Iris pigment epithelial cell (primary cell): ENCODE results near the gene KRTAP10-7.
"Not testable (repeated sequence)": the region's sequence is repeated elsewhere in the genome, so short reads cannot be mapped to it uniquely, and the experiment has no call there.

ENCODE experiments used
- DNase-seq: peaks from one replicate; pipeline ENCODE4 v3.0.0-alpha.2; 2011; ENCODE audit warnings: low read depth

Gene KRTAP10-7

DNA sequence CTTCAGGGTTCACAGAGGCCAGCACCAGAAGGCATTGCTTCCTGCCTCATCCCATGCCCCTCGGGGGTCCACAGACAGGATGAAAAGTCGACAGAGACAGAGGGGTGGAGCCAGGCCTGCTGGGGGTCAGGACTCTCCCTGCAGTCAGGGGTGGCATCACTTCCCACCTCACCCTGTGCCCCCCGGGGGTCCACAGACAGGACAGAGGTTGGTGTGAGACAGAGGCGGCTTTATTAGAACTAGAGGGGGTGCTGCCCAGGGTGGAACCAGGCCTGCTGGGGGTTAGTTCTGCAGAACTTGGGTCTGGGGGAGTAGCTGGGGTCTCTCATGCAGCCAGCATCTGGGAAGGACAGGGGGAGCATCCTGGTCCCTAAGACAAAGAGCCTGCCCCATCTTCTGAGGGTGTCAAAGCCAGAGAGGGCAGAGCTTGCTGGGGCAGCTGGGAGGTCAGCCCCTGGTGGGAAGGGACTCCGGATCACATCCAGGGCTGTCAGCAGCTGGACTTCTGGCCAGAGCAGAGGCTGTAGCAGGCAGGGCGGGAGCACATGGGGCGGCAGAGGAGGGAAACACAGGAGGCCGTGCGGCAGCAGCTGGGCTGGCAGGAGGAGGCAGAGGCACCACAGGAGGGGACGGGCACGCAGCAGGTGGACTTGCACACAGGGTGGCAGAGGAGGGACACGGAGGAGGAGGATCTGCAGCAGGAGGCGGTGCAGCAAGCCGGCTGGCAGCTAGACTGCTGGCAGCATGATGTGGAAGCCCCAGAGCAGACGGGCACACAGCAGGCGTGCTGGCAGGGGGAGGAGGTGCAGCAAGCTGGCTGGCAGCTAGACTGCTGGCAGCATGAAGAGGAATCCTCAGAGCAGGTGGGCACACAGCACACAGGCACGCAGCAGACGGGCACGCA is 9.2 kb upstream of the KRTAP10-7 start:
- DNase-seq, result not testable (repeated sequence)

DNA sequence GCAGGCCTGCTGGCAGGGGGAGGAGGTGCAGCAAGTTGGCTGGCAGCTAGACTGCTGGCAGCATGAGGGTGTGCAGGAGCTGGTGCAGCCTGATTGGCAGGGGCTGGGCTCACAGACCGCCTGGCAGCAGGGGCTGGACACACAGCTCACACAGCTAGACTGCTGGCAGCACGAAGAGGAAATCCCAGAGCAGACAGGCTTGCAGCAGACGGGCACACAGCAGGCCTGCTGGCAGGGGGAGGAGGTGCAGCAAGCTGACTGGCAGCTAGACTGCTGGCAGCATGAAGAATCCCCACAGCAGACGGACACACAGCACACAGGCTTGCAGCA is 8.6 kb upstream of the KRTAP10-7 start:
- DNase-seq, result not testable (repeated sequence)

DNA sequence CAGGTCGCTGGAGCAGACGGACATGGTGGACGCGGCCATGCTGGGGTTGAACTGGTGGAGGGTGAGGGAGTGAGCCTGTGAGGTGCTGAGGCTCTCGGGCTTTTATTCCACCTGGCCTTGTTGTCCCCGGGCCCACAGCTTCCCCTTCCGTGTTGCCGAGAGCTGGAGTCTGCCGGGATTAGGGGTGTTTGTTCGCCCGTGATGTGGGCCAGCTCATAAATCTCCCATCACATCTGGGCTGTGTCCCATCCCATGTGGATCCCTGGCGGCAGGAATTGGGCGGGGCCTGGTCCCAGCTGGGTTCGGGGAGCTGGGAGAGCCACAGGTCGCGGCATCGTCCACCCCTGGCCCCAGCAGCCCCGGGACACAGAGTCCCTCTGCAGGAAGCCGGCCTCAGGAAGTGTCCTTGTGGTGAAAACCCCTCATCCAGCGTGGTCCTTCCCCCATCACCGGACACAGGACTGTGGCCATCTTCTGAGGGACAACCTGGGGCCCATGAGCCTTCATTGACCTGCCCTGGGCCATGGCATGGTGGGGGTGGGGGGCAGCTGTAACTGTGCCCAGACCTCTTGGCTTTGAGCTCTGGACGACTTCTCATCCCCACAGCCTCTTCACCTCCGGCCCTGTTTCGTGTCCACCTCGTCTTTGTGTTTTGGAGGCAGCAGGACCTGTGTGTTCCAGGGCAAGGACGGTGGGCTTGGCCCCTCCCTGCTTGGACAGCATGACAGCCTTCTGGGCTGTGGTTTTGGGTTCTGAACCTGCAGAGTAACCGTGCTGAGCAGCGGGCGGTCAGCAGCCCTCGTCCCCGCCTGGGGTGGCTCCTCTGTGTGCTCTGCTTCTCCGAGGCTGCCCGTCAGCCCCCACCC is 7.7 kb upstream of the KRTAP10-7 start, which contains the start of gene KRTAP10-6:
Gene KRTAP10-6, minus strand, starts transcription at position 60 of the 866 bp plus-strand sequence. Its CDS starts 21 bp downstream, at position 39.
- DNase-seq, result no peak

DNA sequence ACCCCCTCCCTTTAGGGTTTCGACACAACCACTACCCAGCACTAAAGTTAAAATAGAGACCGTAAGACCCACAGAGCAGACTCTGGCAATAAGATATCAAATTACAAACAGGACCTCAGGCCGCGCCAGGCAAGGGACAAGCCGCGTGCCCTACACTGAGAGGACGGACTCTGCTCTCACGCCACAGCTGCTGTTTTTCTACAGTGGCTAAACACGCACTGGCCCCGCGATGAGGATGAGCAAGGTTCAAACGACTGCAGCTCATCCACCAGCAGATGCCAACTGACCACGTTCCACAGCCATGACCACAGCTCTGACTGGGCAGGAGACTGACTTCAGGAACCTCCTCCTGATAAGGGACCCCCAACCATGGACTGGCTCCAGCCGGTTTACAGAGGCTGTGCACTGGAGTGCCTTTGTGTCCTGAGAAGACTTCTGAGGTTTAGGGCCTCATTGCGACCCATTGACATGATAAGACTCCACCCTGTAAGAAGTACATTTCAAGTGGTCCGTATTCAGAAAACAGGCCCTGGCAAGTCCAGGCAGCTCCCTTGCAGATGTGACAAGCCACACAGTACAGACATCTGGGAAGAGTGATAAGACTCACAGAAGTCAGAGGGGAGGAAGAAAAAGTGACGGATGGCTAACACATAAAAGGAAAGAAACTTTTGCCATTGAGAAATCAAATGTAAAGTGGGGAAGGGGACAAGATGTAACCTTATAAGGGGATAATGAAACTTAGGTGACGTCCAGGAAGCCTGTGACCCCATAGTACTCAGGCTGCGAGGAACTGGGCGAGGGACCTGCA is 6.6 kb upstream of the KRTAP10-7 start:
- no peak for DNase-seq

DNA sequence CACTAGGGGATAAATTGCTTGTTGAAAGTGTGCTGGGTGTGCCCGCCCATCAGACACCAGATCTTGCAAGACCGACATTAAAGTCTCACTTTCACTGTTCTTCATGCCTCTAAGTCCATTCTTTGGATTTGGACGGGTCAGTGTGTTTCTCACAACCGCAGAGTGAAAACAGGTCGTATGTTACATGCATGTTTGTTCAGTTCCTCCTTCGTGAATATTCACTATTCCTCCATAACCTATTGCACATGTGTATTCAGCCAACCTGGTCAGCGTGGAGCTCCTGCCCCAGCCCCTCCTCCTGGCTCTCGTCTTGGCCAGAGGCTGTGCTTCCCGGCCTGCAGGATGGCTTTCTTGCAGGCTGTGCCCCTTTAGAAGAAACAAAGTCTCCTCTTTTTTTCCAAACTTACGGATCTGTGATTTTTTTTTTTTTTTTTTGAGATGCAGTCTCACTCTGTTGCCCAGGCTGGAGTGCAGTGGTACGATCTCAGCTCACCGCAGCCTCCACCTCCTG is 5.9 kb upstream of the KRTAP10-7 start:
- no peak for DNase-seq

DNA sequence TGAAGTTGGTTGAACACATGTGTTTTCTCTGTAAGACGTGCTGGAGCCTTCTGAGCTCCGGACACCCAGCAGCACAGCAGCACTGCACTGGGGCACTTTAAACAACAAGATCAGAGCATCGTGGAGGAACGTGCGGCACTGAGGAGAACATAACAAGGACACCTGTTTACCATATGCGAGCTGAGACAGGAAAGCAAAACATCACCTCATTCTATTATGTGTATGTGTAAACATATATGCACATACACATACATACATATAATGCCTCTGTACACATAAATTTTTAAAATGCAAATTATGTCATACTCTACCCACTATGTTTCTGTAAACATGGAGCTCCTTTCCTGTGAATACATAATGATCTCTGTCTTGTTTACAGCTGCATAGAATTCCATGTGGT is 4.9 kb upstream of the KRTAP10-7 start:
- no peak for DNase-seq

DNA sequence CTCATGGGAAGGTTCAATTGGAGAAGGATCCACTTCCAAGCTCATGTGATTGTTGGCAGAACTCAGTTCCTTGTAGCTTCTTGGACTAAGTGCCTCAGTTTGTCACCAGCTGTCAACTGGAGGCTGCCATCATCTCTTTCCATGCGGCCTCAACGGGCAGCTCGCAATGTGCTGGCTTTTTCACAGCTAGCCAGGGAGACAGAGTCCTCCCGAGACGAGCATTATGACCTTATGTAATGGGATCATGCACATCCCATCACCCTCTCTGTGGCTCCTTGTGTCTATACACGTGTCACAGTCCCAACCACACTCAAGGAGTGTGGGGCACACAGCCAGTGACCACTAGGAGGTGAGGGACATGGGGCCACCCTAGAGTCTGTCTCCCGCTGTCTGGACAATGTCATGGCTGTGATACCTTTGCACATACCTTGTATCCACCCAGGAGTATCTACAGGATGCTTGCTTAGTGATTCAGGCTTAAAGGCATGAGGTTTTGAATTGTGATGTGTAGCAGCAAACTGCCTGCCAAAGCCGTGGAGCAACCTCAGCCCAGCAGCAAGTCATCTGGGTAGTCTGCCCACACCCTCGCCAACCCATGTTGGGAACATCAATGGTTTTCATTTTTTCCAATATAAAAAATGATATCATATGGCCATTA is 4.2 kb upstream of the KRTAP10-7 start:
- DNase-seq, result peak; percentile 1

DNA sequence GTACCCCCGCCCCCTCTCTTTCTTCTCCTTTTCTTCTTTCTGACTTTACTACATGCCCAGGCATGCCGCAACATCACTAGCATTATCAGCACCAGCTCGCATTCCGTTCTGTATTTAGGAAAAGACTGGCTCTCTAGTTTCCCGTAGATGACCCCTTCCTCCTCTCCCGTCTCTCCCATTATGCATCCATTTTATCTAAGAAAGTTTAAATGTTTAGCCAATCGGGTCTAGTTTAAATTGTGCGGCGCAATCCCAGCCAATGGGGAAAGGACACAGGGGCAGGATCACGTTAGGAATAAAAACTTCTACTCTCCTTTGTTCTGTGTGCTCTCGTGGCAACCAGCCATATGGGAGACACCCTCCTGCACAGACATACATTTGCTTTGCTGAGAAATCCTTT is 2.3 kb upstream of the KRTAP10-7 start:
- no peak for DNase-seq

DNA sequence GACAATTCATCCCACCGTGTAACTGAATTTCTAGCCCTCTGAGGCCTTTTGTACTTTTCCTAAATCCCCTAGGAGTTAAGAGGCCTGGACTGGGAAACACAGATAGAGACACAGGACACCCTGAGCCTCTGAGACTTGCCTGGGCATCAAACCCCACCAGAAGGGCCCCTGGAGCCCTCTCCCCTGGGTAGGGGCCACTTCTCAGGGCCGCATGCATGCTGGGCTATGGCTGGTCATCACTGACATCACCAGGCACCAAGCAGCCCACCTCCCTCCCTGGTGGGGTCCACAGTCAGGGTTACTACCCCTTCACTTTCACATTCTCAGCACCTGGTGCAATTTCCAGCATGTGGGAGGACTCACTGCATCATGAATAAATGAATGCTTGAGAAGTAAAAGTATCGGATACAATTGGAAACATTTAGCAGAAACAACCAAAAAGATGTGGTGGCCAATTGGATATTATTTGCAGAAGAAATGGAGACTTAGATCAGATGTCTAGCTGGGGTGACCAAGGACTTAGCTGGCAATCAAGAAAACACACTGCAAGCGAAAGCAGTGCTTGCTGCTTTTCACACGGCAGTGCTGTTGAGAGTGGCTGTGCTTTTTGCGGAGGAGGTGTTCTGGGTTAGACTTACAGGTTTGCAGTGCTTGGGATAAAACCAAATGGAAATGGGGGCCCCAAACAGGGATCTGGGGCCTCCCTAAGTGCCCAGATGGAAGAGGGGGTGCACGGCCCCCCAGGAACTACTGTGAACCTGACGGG is 950 bp upstream of the KRTAP10-7 start:
- DNase-seq, result no peak

DNA sequence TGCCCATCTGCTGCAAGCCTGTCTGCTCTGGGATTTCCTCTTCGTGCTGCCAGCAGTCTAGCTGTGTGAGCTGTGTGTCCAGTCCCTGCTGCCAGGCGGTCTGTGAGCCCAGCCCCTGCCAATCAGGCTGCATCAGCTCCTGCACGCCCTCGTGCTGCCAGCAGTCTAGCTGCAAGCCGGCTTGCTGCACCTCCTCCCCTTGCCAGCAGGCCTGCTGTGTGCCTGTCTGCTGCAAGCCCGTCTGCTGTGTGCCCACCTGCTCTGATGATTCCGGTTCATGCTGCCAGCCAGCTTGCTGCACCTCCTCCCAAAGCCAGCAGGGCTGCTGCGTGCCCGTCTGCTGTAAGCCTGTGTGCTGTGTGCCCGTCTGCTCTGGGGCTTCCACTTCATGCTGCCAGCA is 694 bp downstream of the KRTAP10-7 start:
- not testable (repeated sequence) for DNase-seq

DNA sequence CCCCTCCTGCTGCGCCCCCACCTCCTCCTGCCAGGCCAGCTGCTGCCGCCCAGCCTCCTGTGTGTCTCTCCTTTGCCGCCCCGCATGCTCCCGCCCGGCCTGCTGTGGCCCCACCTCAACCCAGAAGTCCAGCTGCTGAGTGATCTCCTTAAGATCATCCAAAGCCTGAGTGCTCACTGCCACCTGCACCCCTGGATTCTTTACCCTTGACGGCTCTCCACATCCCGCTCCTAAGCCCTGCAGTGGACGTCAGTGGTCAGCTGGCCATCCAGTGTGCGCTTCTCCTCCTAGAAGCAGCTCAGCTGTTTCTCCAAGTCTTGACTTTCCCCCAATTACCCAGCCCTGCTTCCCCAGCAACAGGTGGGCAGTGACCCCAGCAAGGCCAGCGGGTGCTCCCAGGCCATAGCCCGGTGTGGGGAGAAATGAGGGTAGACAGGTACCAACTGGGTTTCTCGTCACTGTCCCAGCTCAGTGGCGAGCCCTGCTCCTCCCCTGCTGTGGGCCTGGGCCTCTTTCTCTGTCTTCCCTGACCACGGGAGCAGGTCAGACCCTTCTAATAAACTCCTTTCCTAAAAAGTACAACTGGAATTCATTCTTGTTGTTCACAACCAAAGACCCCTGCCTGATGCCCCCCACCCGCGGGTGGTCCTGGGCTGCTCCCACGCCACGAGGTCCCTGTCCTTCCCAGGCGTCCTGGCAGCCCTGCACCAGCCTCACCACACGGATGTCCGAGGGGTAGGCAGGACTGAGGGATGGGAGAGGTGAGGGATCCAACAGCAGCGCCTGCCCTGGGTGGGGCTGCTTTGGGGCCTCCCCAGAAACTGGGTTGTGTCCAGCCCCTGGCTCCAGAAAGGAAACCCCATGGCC is 1.4 kb downstream of the KRTAP10-7 start:
- no peak for DNase-seq

DNA sequence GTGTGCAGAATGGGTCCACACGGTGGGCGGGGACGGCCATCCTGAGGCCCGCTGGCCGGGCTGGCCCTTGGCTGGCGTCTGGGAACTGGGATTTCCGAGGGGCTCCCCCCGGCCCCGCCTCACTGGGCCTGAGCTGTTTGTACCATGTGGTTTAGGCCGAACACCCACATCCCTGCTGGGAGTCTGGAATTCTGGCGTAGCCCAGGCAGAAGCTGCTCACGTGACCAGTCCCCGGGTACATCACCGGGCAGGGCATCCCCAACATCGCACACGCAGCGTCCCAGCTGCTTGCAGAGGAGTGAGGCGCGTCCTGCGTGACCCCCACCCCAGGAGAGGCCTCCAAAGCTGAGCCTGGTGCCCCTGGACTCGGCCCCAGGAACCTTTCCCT is 2.1 kb downstream of the KRTAP10-7 start:
- DNase-seq, result no peak

DNA sequence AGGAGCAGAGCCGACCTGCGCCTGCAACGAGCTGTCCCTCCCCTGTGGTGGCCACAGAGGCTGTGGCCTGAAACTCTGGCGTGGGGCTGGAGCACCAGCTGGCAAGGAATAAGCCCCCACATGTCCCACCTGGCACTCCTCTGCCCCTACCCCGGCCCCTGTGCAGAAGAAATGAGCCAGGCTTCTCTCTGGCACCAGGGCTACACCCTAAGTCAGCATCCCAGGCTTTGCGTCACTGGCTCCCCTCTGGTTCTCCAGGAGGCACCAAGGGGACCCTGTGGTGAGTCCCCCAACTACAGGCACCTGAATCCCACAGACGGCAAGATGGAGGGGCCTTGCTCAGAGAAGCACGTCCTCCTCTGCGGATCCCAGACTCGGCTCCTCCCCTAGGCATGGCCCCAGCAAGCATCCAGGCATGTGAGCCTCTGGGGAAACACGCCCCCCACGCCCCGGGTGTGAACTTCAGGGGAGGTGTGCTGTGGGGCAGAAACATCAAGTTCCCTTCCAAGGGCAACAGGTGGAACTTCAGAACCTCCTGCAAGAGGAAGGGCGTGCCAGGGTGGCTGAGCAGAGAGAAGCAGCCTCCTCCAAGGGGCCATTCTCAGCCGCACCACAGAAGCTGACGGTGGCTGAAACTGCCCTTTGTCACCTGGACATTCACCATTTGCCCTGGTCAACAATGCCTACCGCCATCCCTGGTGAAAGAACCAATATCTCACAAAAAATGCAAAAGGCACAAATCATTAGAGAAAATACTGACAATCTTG is 2.9 kb downstream of the KRTAP10-7 start:
- DNase-seq, result no peak

DNA sequence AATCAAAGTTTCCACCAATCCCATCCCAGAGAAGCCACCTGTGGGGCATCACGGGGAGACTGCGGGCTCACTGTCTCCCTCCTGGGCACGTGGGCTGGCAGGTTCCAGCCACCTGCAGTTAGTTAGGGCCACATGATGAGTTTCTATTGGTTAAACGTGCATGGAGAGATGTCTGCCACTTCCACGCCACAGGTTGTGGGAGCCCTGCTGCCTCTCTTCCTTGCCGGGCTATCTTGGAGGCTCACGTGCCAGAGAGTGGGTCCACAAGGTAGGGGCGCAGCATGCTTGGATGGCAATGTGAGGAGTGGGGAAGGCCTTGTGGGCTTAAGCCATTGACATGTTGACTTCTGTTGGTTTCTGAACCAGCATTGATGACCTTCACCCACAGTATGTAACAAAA is 3.5 kb downstream of the KRTAP10-7 start:
- DNase-seq, result no peak

DNA sequence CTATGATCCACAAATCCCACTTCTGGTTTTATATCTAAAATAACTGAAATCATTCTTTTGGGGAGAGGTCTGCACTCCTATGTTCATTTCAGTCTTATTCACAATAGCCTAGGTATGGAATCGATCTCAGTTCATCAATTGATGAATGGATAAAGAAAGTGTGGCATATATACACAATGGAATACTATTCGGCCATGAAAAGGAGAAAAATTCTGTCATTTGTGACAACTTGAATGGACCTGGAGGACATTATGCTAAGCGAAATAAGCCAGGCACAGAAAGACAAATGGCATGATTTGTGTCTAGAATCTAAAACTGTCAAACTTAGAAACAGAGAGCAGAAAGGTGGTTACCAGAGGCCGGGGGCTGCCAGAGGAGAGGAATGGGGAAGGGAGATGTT is 6.1 kb downstream of the KRTAP10-7 start:
- DNase-seq, result no peak

DNA sequence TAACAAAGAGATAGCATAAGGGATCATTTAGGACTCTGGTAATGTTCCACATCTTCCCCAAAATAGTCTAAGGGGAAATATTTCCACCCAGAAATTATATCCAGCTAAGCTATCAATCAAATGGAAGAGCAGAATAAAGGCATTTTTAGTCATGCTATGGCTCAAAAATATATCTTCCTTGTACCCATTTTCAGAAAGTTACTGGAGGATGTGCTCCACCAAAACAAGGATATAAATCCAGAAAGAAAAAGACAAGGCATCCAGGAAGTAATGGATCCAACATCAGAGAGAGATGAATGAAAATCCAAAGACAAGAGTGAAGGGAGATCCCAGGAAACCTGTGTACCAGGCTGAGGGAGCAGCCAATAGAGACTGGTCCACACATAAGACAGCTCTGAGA is 8.8 kb downstream of the KRTAP10-7 start:
- DNase-seq, result no peak

DNA sequence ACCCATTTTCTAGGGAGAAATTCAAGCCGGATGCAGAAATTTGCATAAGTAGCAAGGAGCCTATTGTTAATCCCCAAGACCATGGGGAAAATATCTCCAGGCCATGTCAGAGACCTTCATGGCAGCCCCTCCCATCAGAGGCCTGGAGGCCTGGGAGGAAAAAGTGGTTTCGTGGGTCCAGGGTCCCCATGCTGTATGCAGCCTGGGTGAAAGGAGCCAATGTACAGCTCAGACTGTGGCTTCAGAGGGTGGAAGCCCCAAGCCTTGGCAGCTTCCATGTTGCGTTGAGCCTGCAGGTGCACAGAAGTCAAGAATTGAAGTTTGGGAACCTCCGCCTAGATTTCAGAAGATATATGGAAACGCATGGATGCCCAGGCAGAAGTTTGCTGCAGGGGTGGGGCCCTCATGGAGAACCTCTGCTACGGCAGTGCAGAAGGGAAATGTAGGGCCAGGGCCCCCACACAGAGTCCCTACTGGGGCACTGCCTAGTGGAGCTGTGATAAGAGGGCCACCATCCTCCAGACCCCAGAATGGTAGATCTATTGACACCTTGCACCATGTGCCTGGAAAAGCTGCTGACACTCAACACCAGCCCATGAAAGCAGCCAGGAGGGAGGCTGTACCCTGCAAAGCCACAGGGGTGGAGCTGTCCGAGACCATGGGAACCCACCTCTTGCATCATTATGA is 9.9 kb downstream of the KRTAP10-7 start:
- DNase-seq, result not testable (repeated sequence)

DNA sequence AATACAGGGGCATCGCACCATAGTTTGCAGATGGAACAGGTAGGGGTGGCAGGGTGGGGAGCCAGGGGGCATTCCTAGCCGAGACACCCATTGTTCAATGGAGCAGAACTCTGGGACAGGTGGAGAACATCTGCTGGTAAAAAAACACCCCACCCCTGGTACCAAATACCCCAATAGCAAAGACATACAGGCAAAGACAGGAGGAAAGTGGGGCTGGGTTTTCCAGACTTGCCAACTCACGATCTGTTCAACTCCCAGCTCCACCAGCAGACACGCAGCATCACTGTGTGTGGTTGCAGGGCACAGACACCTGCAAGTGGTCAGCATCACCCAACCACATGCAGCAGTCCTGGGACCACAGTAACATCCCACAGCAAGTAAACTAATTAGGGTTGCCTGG is 11.2 kb downstream of the KRTAP10-7 start:
- DNase-seq, result no peak
